NT2/D1 (cell line): ENCODE results near the gene DDI2.

Experiments used
- SUZ12 ChIP-seq: IDR thresholded peaks from 2 replicates; pipeline ENCODE4 v1.6.1; 2011; ENCODE audit not compliant: insufficient read length, insufficient read depth; ENCODE audit errors: extremely low read depth
- ZNF274 ChIP-seq: IDR thresholded peaks from 2 replicates; pipeline ENCODE4 v1.6.1; 2011; ENCODE audit warnings: mild to moderate bottlenecking, low read depth, low read length

DNA sequence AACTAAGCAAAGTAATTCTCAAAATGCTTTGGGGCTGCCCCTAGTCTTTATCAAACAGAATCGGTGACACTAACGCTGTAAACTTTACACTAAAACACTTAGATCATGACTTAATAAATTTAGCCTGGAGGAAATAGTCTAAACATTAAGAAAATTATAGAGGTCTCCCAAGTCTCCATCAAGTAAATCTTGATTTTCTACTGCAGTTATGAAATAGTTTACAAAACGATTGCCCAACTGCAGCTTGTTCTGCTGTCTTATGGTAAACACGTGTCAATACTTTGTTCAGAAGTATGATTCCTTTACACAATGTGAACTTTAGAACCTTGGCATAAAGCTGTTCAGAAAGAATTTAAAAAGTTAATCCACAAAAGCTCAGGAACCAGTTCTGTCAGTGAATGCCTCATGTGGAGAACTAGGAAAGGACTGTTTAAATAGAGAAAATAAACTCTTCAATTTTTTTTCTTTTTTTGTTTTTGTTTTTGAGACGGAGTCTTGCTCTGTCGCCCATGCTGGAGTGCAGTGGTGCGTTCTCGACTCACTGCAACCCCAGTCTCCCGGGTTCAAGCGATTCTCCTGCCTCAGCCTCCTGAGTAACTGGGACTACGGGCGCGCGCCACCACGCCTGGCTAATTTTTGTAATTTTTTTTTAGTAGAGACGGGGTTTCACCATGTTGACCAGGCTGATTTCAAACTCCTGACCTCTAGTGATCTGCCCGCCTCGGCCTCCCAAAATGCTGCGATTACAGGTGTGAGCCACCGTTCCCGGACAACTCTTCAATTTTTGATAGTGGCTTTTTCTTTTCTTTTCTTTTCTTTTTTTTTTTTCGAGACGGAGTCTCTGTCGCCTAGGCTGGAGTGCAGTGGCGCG is 1.6 kb downstream of the DDI2 start:
- TF ChIP-seq ZNF274 (no peak), SUZ12 (no peak)
